KG1 (cell line): Measurements from ENCODE around the gene RUSC2.
"Not testable (repeated sequence)": the region's sequence is repeated elsewhere in the genome, so short reads cannot be mapped to it uniquely, and the experiment has no call there.

Experiments
- DNase-seq: peaks from one replicate; lab custom pipeline; 2025; lab: John Stamatoyannopoulos, UW

The RUSC2 gene

DNA sequence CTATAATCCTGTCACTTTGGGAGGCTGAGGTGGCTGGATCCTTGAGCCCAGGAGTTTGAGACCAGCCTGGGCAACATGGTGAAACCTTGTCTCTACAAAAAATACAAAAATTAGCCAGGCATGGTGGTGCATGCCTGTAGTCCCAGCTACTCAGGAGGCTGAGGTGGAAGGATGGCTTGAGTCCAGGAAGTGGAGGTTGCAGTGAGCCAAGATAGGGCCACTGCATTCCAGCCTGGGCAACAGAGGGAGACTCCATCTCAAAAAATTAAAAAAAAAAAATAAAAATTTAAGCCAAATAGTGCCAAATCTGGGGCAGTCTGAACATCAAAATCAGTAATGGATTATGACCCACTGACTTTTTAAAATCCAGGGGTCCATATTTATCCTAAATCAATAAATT, 33.6 kb downstream of the RUSC2 start:
- not testable (repeated sequence) for DNase-seq

GRCh38 chr9:35526087-35526801, 36.3 kb downstream of the RUSC2 start:
- no peak for DNase-seq

DNA sequence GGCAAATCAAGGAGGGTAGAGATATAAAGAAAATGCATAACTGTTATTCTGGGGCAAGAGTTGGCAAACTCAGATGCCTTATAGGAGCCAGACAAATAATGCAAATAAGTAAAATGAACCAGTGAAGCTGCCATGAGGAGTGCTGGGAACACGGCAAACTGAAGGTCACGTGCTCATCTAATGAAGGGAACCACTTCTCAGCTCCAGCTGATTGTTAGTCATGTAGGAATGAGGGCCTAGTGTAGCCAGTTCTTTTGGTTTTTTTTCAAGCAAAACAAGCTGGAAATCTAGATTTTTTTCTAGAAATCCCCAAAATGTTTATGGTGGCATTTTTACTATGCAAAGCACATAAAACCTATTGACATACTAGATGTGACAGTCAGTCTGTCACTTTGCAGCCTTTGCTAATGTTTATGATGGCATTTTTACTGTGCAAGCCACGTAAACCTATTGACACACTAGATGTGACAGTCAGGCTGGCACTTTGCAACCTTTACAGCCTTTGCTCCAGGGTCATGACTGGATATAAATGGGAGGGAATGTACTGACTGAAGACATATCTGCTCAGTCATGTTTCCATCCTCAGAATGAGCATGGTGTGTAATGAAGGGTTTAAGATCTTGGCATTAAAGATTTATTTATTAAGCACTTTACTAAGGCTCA, 39.4 kb downstream of the RUSC2 start:
- DNase-seq: no peak

- DNase-seq: no peak
These were observed 43.5 kb downstream of the RUSC2 start for GRCh38 chr9:35533398-35533797.

DNA sequence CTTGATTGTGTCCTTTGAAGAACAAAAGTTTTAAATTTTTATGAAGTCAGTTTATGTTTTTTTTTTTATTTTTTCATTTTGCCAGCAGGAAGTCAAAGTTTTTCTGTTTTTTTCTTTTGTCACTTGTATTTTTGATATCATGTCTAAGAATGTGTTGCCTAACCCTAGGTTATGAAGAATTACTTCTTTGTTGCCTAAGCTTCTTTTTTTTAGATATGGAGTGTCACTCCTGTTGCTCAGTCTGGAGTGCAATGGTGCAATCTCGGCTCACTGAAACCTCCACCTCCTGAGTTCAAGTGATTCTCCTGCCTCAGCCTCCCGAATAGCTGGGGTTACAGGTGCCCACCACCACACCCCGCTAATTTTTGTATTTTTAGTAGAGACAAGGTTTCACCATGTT, 45.0 kb downstream of the RUSC2 start:
- not testable (repeated sequence) for DNase-seq

- no peak for DNase-seq
These were observed 48.0 kb downstream of the RUSC2 start for GRCh38 chr9:35537913-35538312.

GRCh38 chr9:35538361-35539234, 48.7 kb downstream of the RUSC2 start:
- DNase-seq: no peak
